ENCODE data around the gene EXOSC7. TPM values are rescaled to one million over a fixed set of nuclear protein-coding genes. Genes with fewer than 3 reads are reported as not detected.

Gene EXOSC7
- total RNA-seq = 60.0 and 61.7 TPM in 2 replicates

GRCh38 chr3:44976002-44976815, at the start of gene EXOSC7, which contains the start of gene ZDHHC3:
Gene EXOSC7 (plus strand): TSS chr3:44976244. CDS start chr3:44976278, 34 bp downstream.
Gene ZDHHC3 (minus strand): TSS chr3:44976174. CDS start chr3:44959436, 16,738 bp downstream.

GRCh38 chr3:45026038-45026437, 50.0 kb downstream of the EXOSC7 start, which contains the start of gene CLEC3B:
Gene CLEC3B (plus strand): TSS chr3:45026303. CDS start chr3:45026363, 60 bp downstream.

Other genes starting within 250 kb of the EXOSC7 start
- gene ZNF501, start 246.6 kb upstream of the EXOSC7 start, total RNA-seq = 4.7 and 7.8 TPM in 2 replicates
- 14.0 and 16.0 TPM in 2 replicates for gene KIAA1143, start 214.6 kb upstream of the EXOSC7 start, total RNA-seq
- 5.6 and 12.7 TPM in 2 replicates for gene KIF15, start 214.4 kb upstream of the EXOSC7 start, total RNA-seq
- 9.0 and 11.6 TPM in 2 replicates for gene TMEM42, start 114.3 kb upstream of the EXOSC7 start, total RNA-seq
- 0.09 TPM in 2 replicates for gene TGM4, start 101.6 kb upstream of the EXOSC7 start, total RNA-seq
- gene ZDHHC3, start 70 bp upstream of the EXOSC7 start, total RNA-seq = 48.7 and 50.4 TPM in 2 replicates
- 0.72 and 2.6 TPM in 2 replicates for gene CLEC3B, start 50.1 kb downstream of the EXOSC7 start, total RNA-seq
- 3.3 and 5.1 TPM in 2 replicates for gene CDCP1, start 170.1 kb downstream of the EXOSC7 start, total RNA-seq

Data from endothelial cell of coronary artery (primary cell).